ENCODE measurements around the gene NPL. TPM values are rescaled to one million over a fixed set of nuclear protein-coding genes. Genes with fewer than 3 reads are reported as not detected.

NPL gene
- total RNA-seq, 4 donors from 2014 or later = 9.6 to 94.5 (median 11.4) TPM; not detected in 1

- Histone ChIP-seq H3K4me1 (peaks cover 0 to 49% (median 30%) of the 10 kb centered on the region in 4 donors), H3K27ac (no peak overlapping the region), H3K27me3 (no peaks in the 10 kb centered on the region), H3K4me3 (no peak overlapping the region), H3K9me3 (no peaks in the 10 kb centered on the region), H3K36me3 (peaks cover 0 to 25% (median 12%) of the 10 kb centered on the region in 4 donors)
- in situ Hi-C loops (cut with MboI; ENCODE audit: low pct_ligation_motif_present in 1 of 4, low pct_unique_long_range_greater_than_20kb in 1 of 4, low sequenced_read_pairs in 3 of 4) = no loop called here
- intact Hi-C loops (cut with DNase I; ENCODE audit: low total_unique reads) = no loop called here
- DNase-seq = no peak
- 21 to 28% methylated on average over 4 of the region's 4 CpGs for whole genome bisulfite sequencing, 2 donors (ENCODE audit: low coverage in 1 of 2)
- TF ChIP-seq CTCF (IDR thresholded peaks at IDR 0.05) = no peak
- TF ChIP-seq POLR2AphosphoS5 (IDR thresholded peaks at IDR 0.05) = no peak
- TF ChIP-seq EP300 (IDR thresholded peaks at IDR 0.05; ENCODE audit: low read depth) = no peak
- TF ChIP-seq POLR2A (IDR thresholded peaks at IDR 0.05) = no peak
These were observed 52.7 kb downstream of the NPL start for GRCh38 chr1:182842265-182842664.

GRCh38 chr1:182845379-182845778 lies 55.8 kb downstream of the NPL start:
- DNase-seq = no peak
- Histone ChIP-seq H3K4me1 (peaks cover 0 to 44% (median 25%) of the 10 kb centered on the region in 4 donors), H3K9me3 (no peaks in the 10 kb centered on the region), H3K36me3 (peaks cover 0 to 53% (median 26%) of the 10 kb centered on the region in 4 donors), H3K27ac (no peak overlapping the region), H3K4me3 (no peak overlapping the region), H3K27me3 (no peaks in the 10 kb centered on the region)
- WGBS, 2 donors (ENCODE audit: low coverage in 1 of 2) = 94% methylated on average over 1 of the region's 1 CpG; no CpG with 5 or more reads in 1 of the 2 donors
- intact Hi-C loops (cut with DNase I; ENCODE audit: low total_unique reads) (no loop called here), in situ Hi-C loops (cut with MboI; ENCODE audit: low pct_ligation_motif_present in 1 of 4, low pct_unique_long_range_greater_than_20kb in 1 of 4, low sequenced_read_pairs in 3 of 4) (no loop called here)
- TF ChIP-seq EP300 (IDR thresholded peaks at IDR 0.05; ENCODE audit: low read depth) (no peak), CTCF (IDR thresholded peaks at IDR 0.05) (no peak), POLR2A (IDR thresholded peaks at IDR 0.05) (no peak), POLR2AphosphoS5 (IDR thresholded peaks at IDR 0.05) (no peak)

GRCh38 chr1:182845894-182846293 lies 56.3 kb downstream of the NPL start:
- DNase-seq = no peak
- H3K9me3 ChIP-seq = no peaks in the 10 kb centered on the region
- peaks cover 0 to 39% (median 20%) of the 10 kb centered on the region in 4 donors for H3K4me1 ChIP-seq
- peaks cover 0 to 58% (median 28%) of the 10 kb centered on the region in 4 donors for H3K36me3 ChIP-seq
- no peak overlapping the region for H3K4me3 ChIP-seq
- 82 to 90% methylated on average over 2 to 5 of the region's 5 CpGs for WGBS, 2 donors (ENCODE audit: low coverage in 1 of 2)
- in situ Hi-C loops (cut with MboI; ENCODE audit: low pct_ligation_motif_present in 1 of 4, low pct_unique_long_range_greater_than_20kb in 1 of 4, low sequenced_read_pairs in 3 of 4) (no loop called here), intact Hi-C loops (cut with DNase I; ENCODE audit: low total_unique reads) (no loop called here)
- H3K27ac ChIP-seq = no peak overlapping the region
- no peaks in the 10 kb centered on the region for H3K27me3 ChIP-seq
- TF ChIP-seq CTCF (IDR thresholded peaks at IDR 0.05) (no peak), POLR2A (IDR thresholded peaks at IDR 0.05) (no peak)

GRCh38 chr1:182847105-182847504 lies 57.5 kb downstream of the NPL start:
- H3K36me3 ChIP-seq = peaks cover 0 to 70% (median 34%) of the 10 kb centered on the region in 4 donors
- no peak overlapping the region for H3K4me3 ChIP-seq
- DNase-seq = no peak
- no peak overlapping the region for H3K27ac ChIP-seq
- H3K9me3 ChIP-seq = no peaks in the 10 kb centered on the region
- no peaks in the 10 kb centered on the region for H3K27me3 ChIP-seq
- no peak for TF ChIP-seq POLR2AphosphoS5 (IDR thresholded peaks at IDR 0.05)
- no peak for TF ChIP-seq CTCF (IDR thresholded peaks at IDR 0.05)
- TF ChIP-seq POLR2A (IDR thresholded peaks at IDR 0.05) = no peak
- no peak for TF ChIP-seq EP300 (IDR thresholded peaks at IDR 0.05; ENCODE audit: low read depth)
- intact Hi-C loops (cut with DNase I; ENCODE audit: low total_unique reads) (no loop called here), in situ Hi-C loops (cut with MboI; ENCODE audit: low pct_ligation_motif_present in 1 of 4, low pct_unique_long_range_greater_than_20kb in 1 of 4, low sequenced_read_pairs in 3 of 4) (no loop called here)
- H3K4me1 ChIP-seq = peaks cover 0 to 27% (median 8%) of the 10 kb centered on the region in 4 donors
